ENCODE results near the gene SMCHD1. TPM values are rescaled to one million over a fixed set of nuclear protein-coding genes. Genes with fewer than 3 reads are reported as not detected.
"Not testable (repeated sequence)": the region's sequence is repeated elsewhere in the genome, so short reads cannot be mapped to it uniquely, and the experiment has no call there.

SMCHD1 gene
- total RNA-seq, 1 donor from 2014 or later: 100 TPM

DNA sequence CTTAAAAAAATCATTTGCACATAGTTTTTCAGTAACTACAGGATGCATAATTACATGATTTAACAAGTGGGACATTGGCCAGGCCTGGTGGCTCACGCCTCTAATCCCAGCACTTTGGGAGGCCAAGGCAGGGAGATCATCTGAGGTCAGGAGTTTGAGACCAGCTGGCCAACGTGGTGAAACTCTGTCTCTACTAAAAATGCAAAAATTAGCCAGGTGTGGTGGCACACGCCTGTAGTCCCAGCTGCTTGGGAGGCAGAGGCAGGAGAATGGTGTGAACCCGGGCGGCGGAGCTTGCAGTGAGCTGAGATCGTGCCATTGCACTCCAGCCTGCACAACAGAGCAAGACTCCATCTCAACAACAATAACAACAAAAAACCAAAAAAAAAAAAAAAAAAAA lies 6.8 kb downstream of the SMCHD1 start:
- H3K4me3 Mint-ChIP-seq (ENCODE audit: low read depth); intact Hi-C loops (cut with micrococcal nuclease); DNase-seq (ENCODE audit: low spot score); H3K27me3 Mint-ChIP-seq (ENCODE audit: low read depth); H3K27ac Mint-ChIP-seq; H3K9me3 Mint-ChIP-seq: not testable (repeated sequence)
- peaks cover 52% of the 10 kb centered on the region for H3K4me1 Mint-ChIP-seq (ENCODE audit: low read depth)
- peaks cover 66% of the 10 kb centered on the region for H3K36me3 Mint-ChIP-seq (ENCODE audit: low read depth)

DNA sequence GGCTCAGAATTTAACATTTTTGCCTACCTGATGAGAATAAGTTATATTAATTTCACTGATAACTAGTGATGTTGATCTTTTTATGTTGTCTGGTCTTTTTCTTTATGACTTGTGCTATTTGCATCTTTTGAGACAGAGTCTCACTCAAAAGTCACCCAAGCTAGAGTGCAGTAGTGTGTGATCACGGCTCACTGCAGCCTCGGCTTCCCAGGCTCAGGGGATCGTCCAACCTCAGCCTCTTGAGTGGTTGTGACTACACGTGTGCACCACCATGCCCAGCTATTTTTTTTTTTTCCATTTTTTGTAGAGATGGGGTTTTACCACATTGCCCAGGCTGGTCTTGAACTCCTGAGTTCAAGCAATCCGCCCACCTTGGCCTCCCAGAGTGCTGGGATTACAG lies 7.5 kb downstream of the SMCHD1 start:
- H3K4me1 Mint-ChIP-seq (ENCODE audit: low read depth): peaks cover 48% of the 10 kb centered on the region
- no peaks in the 10 kb centered on the region for H3K27me3 Mint-ChIP-seq (ENCODE audit: low read depth)
- no peak overlapping the region for H3K4me3 Mint-ChIP-seq (ENCODE audit: low read depth)
- peak overlapping the region; percentile 38 for H3K27ac Mint-ChIP-seq
- no peak for DNase-seq (ENCODE audit: low spot score)
- H3K36me3 Mint-ChIP-seq (ENCODE audit: low read depth): peaks cover 65% of the 10 kb centered on the region
- intact Hi-C loops (cut with micrococcal nuclease): no loop called here
- H3K9me3 Mint-ChIP-seq: no peaks in the 10 kb centered on the region

DNA sequence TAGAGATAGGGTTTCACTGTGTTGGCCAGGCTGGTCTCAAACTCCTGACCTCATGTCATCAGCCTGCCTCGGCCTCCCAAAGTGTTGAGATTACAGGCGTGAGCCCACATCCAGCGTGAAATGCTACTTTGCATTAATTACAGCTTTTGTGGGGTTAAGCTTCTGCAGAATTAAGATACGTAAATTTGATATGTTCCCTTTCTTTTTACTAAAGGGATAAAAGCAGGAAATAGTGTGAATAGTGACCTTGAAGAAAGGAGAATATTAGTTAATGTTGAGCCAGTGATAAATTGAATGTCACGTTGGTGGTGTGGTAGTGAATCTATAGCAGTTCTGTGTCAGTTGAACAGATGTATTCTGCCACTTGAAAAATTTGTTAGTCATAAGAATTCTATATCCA lies 16.9 kb downstream of the SMCHD1 start:
- no peak for DNase-seq (ENCODE audit: low spot score)
- intact Hi-C loops (cut with micrococcal nuclease): no loop called here
- H3K4me1 Mint-ChIP-seq (ENCODE audit: low read depth): peaks cover 36% of the 10 kb centered on the region
- H3K27me3 Mint-ChIP-seq (ENCODE audit: low read depth): no peaks in the 10 kb centered on the region
- no peak overlapping the region for H3K27ac Mint-ChIP-seq
- no peaks in the 10 kb centered on the region for H3K9me3 Mint-ChIP-seq
- no peak overlapping the region for H3K4me3 Mint-ChIP-seq (ENCODE audit: low read depth)
- H3K36me3 Mint-ChIP-seq (ENCODE audit: low read depth): peaks cover 94% of the 10 kb centered on the region

DNA sequence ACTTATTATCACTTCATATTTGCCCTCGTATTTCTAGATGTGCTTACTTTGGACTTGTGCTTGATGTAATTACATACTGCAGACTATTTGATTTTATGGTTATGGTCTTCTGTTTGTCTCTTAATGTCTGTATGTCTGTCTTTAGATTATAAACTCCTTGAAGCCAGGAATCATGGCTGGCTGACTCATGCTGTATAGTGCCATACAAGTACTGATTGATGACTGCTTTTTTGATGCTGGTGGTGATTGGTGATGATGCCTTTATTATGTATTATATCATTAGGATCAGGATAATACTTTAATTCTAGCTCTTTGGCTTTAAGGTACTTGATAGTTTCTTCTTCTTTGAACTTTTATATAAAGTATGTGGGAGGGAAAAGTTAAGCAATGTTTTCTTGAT lies 17.3 kb downstream of the SMCHD1 start:
- no peak overlapping the region for H3K27ac Mint-ChIP-seq
- no peak for DNase-seq (ENCODE audit: low spot score)
- peaks cover 93% of the 10 kb centered on the region for H3K36me3 Mint-ChIP-seq (ENCODE audit: low read depth)
- H3K4me1 Mint-ChIP-seq (ENCODE audit: low read depth): peaks cover 36% of the 10 kb centered on the region
- intact Hi-C loops (cut with micrococcal nuclease): no loop called here
- no peaks in the 10 kb centered on the region for H3K9me3 Mint-ChIP-seq
- no peak overlapping the region for H3K4me3 Mint-ChIP-seq (ENCODE audit: low read depth)
- H3K27me3 Mint-ChIP-seq (ENCODE audit: low read depth): no peaks in the 10 kb centered on the region

GRCh38 chr18:2678933-2679332 lies 23.4 kb downstream of the SMCHD1 start:
- peaks cover 43% of the 10 kb centered on the region for H3K4me1 Mint-ChIP-seq (ENCODE audit: low read depth)
- H3K27me3 Mint-ChIP-seq (ENCODE audit: low read depth); DNase-seq (ENCODE audit: low spot score); H3K9me3 Mint-ChIP-seq; H3K27ac Mint-ChIP-seq; H3K4me3 Mint-ChIP-seq (ENCODE audit: low read depth); intact Hi-C loops (cut with micrococcal nuclease): not testable (repeated sequence)
- peaks cover 77% of the 10 kb centered on the region for H3K36me3 Mint-ChIP-seq (ENCODE audit: low read depth)

DNA sequence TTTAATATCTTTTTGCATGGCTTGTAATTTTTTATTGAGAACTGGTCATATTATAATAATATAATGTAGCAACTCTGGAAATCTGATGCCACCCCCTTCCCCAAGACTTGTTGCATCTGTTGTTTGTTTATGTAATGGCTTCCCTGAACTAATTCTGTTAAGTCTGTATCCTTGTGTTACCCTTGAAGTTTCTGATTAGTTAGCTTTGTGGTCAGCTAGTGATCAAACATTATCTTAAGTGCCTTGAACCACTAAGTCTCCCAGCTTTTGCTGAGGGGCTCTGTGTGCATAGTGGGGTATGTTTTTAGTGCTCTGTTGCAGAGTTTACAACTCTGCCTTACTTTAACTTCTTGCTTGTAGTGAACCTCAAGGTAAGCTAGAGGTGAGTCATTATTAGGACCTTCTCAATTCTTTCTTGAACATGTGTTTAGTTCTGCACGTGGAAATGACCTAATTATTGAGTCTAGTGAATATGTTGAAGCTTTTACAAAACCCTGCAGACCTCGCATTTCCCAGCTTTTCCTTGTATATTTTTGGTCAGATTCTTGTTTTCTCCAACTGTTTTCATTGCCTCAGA lies 24.8 kb downstream of the SMCHD1 start:
- H3K9me3 Mint-ChIP-seq: peaks cover under 1% of the 10 kb centered on the region
- no peak for DNase-seq (ENCODE audit: low spot score)
- H3K4me3 Mint-ChIP-seq (ENCODE audit: low read depth): no peak overlapping the region
- H3K27ac Mint-ChIP-seq: peak overlapping the region; percentile 34
- H3K4me1 Mint-ChIP-seq (ENCODE audit: low read depth): peaks cover 43% of the 10 kb centered on the region
- H3K36me3 Mint-ChIP-seq (ENCODE audit: low read depth): peaks cover 74% of the 10 kb centered on the region
- intact Hi-C loops (cut with micrococcal nuclease): loop anchor here (5.0 kb wide), 2 partner anchors 57 to 73 kb away; no protein-coding TSS in a partner anchor
- H3K27me3 Mint-ChIP-seq (ENCODE audit: low read depth): no peaks in the 10 kb centered on the region

- Mint-ChIP-seq H3K4me1 (ENCODE audit: low read depth) (peaks cover 53% of the 10 kb centered on the region), H3K27me3 (ENCODE audit: low read depth) (no peaks in the 10 kb centered on the region), H3K4me3 (ENCODE audit: low read depth) (peak overlapping the region; percentile 13), H3K27ac (peak overlapping the region; percentile 69), H3K9me3 (peaks cover 19% of the 10 kb centered on the region), H3K36me3 (ENCODE audit: low read depth) (peaks cover 74% of the 10 kb centered on the region)
- intact Hi-C loops (cut with micrococcal nuclease): loop anchor here (2.0 to 5.0 kb wide), 4 partner anchors 25 to 75 kb away; no protein-coding TSS in a partner anchor
- DNase-seq (ENCODE audit: low spot score): no peak
These were observed 26.6 kb downstream of the SMCHD1 start for GRCh38 chr18:2681993-2682603.

DNA sequence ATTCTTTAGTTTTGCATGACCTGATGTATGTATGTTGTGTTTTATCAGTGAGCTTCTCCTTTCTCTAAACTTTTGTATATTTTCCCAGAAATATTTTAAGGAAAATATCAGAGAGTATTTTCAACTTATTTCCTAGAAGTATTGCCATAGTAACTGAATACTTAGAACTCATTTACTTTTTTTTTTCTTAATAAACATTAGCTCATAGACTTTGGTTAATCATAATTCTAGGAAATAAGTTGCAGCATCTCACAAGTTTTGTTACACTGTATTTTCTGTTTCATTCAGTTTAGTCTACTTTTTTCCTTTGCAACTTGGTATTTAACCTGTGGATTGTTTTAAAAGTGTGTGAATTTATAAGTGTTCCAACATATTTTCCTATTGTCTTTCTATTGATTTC lies 27.5 kb downstream of the SMCHD1 start:
- Mint-ChIP-seq H3K4me3 (ENCODE audit: low read depth) (peak overlapping the region; percentile 45), H3K27me3 (ENCODE audit: low read depth) (no peaks in the 10 kb centered on the region), H3K27ac (peak overlapping the region; percentile 88), H3K4me1 (ENCODE audit: low read depth) (peaks cover 59% of the 10 kb centered on the region), H3K36me3 (ENCODE audit: low read depth) (peaks cover 79% of the 10 kb centered on the region), H3K9me3 (peaks cover 26% of the 10 kb centered on the region)
- intact Hi-C loops (cut with micrococcal nuclease): loop anchor here (2.0 to 5.0 kb wide), 4 partner anchors 26 to 76 kb away; no protein-coding TSS in a partner anchor
- no peak for DNase-seq (ENCODE audit: low spot score)

- Mint-ChIP-seq H3K36me3 (ENCODE audit: low read depth) (peaks cover 75% of the 10 kb centered on the region), H3K9me3 (peaks cover 26% of the 10 kb centered on the region), H3K27me3 (ENCODE audit: low read depth) (no peaks in the 10 kb centered on the region), H3K27ac (peak overlapping the region; percentile 32), H3K4me1 (ENCODE audit: low read depth) (peaks cover 55% of the 10 kb centered on the region), H3K4me3 (ENCODE audit: low read depth) (no peak overlapping the region)
- intact Hi-C loops (cut with micrococcal nuclease): loop anchor here (5.0 kb wide), 1 partner anchor 99 kb away; no protein-coding TSS in a partner anchor
- DNase-seq (ENCODE audit: low spot score): no peak
These were observed 30.9 kb downstream of the SMCHD1 start for GRCh38 chr18:2686349-2686968.

GRCh38 chr18:2687390-2688001 lies 32.0 kb downstream of the SMCHD1 start:
- H3K9me3 Mint-ChIP-seq: peaks cover 26% of the 10 kb centered on the region

GRCh38 chr18:2692508-2692907 lies 37.0 kb downstream of the SMCHD1 start:
- peaks cover 70% of the 10 kb centered on the region for H3K36me3 Mint-ChIP-seq (ENCODE audit: low read depth)
- H3K27ac Mint-ChIP-seq: peak overlapping the region; percentile 46
- intact Hi-C loops (cut with micrococcal nuclease): no loop called here
- no peak for DNase-seq (ENCODE audit: low spot score)
- H3K27me3 Mint-ChIP-seq (ENCODE audit: low read depth): no peaks in the 10 kb centered on the region
- H3K4me1 Mint-ChIP-seq (ENCODE audit: low read depth): peaks cover 28% of the 10 kb centered on the region
- peaks cover 3% of the 10 kb centered on the region for H3K9me3 Mint-ChIP-seq
- no peak overlapping the region for H3K4me3 Mint-ChIP-seq (ENCODE audit: low read depth)

More at GRCh38 chr18:2687390-2688001, 32.0 kb downstream of the SMCHD1 start:
- DNase-seq (ENCODE audit: low spot score): no peak
- H3K27ac Mint-ChIP-seq: peak overlapping the region; percentile 81
- intact Hi-C loops (cut with micrococcal nuclease): loop anchor here (5.0 kb wide), 1 partner anchor 100 kb away; no protein-coding TSS in a partner anchor
- H3K27me3 Mint-ChIP-seq (ENCODE audit: low read depth): no peaks in the 10 kb centered on the region
- H3K36me3 Mint-ChIP-seq (ENCODE audit: low read depth): peaks cover 79% of the 10 kb centered on the region
- H3K4me1 Mint-ChIP-seq (ENCODE audit: low read depth): peaks cover 54% of the 10 kb centered on the region
- peak overlapping the region; percentile 6 for H3K4me3 Mint-ChIP-seq (ENCODE audit: low read depth)

GRCh38 chr18:2697184-2697583 lies 41.7 kb downstream of the SMCHD1 start:
- no peak for DNase-seq (ENCODE audit: low spot score)
- H3K36me3 Mint-ChIP-seq (ENCODE audit: low read depth): peaks cover 79% of the 10 kb centered on the region
- H3K27me3 Mint-ChIP-seq (ENCODE audit: low read depth): no peaks in the 10 kb centered on the region
- H3K4me3 Mint-ChIP-seq (ENCODE audit: low read depth): no peak overlapping the region
- intact Hi-C loops (cut with micrococcal nuclease): no loop called here
- H3K9me3 Mint-ChIP-seq: no peaks in the 10 kb centered on the region
- H3K27ac Mint-ChIP-seq: no peak overlapping the region
- peaks cover 15% of the 10 kb centered on the region for H3K4me1 Mint-ChIP-seq (ENCODE audit: low read depth)

GRCh38 chr18:2699001-2699400 lies 43.5 kb downstream of the SMCHD1 start:
- intact Hi-C loops (cut with micrococcal nuclease): no loop called here
- Mint-ChIP-seq H3K27me3 (ENCODE audit: low read depth) (no peaks in the 10 kb centered on the region), H3K4me3 (ENCODE audit: low read depth) (no peak overlapping the region), H3K27ac (no peak overlapping the region), H3K36me3 (ENCODE audit: low read depth) (peaks cover 80% of the 10 kb centered on the region), H3K4me1 (ENCODE audit: low read depth) (peaks cover 12% of the 10 kb centered on the region), H3K9me3 (no peaks in the 10 kb centered on the region)
- no peak for DNase-seq (ENCODE audit: low spot score)
